ENCODE measurements around the gene ZFP36. TPM values are rescaled to one million over a fixed set of nuclear protein-coding genes. Genes with fewer than 3 reads are reported as not detected.
A peak's percentile ranks its signal among the peaks of the same experiment; 100 is the strongest.

ZFP36 gene
- polyA plus RNA-seq, 2 of the 4 experiments (the other 2 are of a cell fraction), result 22.1 to 29.1 TPM

DNA sequence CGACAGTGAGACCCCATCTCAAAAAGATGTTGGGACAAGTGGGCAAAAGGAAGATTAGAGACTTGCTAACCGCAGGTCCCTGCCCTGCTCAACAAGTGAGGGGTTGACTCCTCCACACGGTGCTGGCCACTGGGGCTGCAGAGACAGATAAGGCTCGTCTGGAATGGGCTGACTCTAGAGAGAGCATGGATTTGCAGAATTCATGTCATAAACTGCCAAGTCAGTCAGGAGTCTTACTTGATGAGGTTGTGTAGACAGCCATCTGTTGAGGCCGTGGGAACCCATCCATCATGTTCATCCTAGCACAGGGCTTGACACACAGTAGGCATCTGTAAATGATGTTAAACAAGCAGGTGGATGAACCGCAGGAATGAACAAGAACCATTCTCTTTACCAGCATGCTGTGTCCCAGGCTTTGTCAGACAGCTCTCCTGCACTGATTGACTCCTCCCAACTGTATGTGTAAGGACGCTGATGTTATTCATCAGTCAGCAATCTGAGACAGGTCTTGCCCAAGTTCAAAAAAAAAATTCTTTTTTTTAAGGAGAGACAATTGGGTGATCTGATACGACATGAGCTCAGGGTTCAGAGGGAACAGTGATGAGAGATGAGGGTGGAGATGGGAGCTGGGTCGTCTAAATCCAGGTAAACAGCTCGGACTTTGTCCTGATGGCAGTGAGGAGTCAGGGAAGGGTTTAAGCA is 24.6 kb upstream of the ZFP36 start:
- 72% methylated on average over 10 of the region's 10 CpGs for WGBS (ENCODE audit: missing lambda C conversion rate)
- POLR2A ChIA-PET, result interaction anchor here (0.7 to 3.5 kb wide), 2 partner anchors 9 to 40 kb away, joined by 4 to 22 read pairs; partner anchors contain the start of genes MED29, PAF1 and SAMD4B
- Histone ChIP-seq H3K4me1 (no peaks in the 10 kb centered on the region), H3K4me3 (no peak overlapping the region), H3K4me2 (no peak overlapping the region), H3K27ac (no peak overlapping the region), H3K9me3 (no peaks in the 10 kb centered on the region)
- CTCF ChIA-PET, result interaction anchor here (0.7 to 5.4 kb wide), 12 partner anchors 8 to 271 kb away, joined by 3 to 50 read pairs (median 6); partner anchors contain the start of genes MED29, PAF1, PLEKHG2 and SAMD4B
- no peak for DNase-seq (ENCODE audit: low read depth in 1 of 2, low spot score in 1 of 2)
- peak; percentile 28 to 35; a peak in 4 of 6 replicates for ATAC-seq
- FAIRE-seq, result peak; percentile 88
- TF ChIP-seq MAFK (IDR thresholded peaks at IDR 0.05; ENCODE audit: partially characterized antibody) (peak; percentile 33), POLR2AphosphoS2 (conservative IDR thresholded peaks at IDR 0.05; ENCODE audit: low read length) (0 out of 2 replicates have a peak, but pooled peaks have one; percentile 42)
- TF ChIP-seq, protein P1, sequence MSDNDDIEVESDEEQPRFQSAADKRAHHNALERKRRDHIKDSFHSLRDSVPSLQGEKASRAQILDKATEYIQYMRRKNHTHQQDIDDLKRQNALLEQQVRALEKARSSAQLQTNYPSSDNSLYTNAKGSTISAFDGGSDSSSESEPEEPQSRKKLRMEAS (IDR thresholded peaks at IDR 0.05), result no peak
- TF ChIP-seq, protein P2, sequence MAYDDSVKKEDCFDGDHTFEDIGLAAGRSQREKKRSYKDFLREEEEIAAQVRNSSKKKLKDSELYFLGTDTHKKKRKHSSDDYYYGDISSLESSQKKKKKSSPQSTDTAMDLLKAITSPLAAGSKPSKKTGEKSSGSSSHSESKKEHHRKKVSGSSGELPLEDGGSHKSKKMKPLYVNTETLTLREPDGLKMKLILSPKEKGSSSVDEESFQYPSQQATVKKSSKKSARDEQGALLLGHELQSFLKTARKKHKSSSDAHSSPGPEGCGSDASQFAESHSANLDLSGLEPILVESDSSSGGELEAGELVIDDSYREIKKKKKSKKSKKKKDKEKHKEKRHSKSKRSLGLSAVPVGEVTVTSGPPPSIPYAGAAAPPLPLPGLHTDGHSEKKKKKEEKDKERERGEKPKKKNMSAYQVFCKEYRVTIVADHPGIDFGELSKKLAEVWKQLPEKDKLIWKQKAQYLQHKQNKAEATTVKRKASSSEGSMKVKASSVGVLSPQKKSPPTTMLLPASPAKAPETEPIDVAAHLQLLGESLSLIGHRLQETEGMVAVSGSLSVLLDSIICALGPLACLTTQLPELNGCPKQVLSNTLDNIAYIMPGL (CRISPR knock-in tag; IDR thresholded peaks at IDR 0.05; ENCODE audit: borderline replicate concordance), result no peak

DNA sequence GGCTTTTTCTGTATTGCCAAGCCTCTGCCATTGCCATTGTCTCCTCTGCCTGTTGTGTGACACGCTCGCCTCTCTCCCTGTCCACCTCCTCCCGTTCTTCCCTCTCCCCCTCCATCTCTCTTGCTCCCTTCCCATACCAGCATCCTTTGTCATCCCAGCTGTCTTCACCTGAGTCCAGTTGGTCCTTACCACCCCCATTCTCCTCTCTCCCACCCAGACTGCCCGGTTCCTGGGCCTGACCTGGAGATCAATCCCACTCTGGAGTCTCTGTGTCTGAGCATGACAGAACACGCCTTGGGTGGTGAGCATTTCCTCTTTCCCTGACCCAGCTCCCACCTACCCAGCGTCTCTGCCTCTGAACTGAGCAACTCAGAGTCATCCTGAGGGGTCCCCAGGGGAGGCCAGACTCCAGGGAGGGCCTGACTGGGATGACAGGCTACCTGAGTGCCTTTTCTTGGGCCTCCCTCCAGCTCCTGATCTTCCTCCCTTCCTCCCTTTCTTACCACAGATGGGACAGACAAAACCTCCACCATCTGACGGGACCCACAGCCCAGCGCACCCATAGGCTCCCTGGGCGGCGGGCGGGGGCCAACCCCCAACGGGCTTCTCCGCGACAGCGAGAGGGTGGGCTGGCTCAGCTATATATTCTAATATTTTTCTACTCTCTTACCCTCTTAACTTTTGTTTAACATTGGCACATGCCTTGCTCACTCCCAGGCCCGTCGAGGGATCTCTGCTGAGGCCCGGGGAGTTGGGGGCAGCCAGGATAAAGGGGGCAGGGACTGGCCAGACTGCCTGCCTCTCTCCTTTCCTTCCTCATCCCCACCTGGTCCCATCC is 23.4 kb upstream of the ZFP36 start:
- H3K4me1 ChIP-seq, result no peaks in the 10 kb centered on the region
- ATAC-seq, result peak; percentile 3 to 5; a peak in 2 of 6 replicates
- CTCF ChIA-PET, result interaction anchor here (0.7 to 5.4 kb wide), 13 partner anchors 8 to 296 kb away, joined by 3 to 50 read pairs (median 5); partner anchors contain the start of genes MED29, PAF1, PLEKHG2 and SAMD4B
- no peak overlapping the region for H3K4me2 ChIP-seq
- H3K27ac ChIP-seq, result peak overlapping the region in 1 of 2 experiments; percentile 2; a peak in 1 of 6 replicates
- WGBS (ENCODE audit: missing lambda C conversion rate), result 92% methylated on average over 18 of the region's 18 CpGs
- POLR2A ChIA-PET, result interaction anchor here (0.6 to 3.5 kb wide), 3 partner anchors 8 to 47 kb away, joined by 3 to 22 read pairs (median 5); partner anchors contain the start of genes MED29 and PAF1
- H3K9me3 ChIP-seq, result no peaks in the 10 kb centered on the region
- no peak overlapping the region for H3K4me3 ChIP-seq
- TF ChIP-seq POLR2AphosphoS2 (conservative IDR thresholded peaks at IDR 0.05; ENCODE audit: low read length), result no peak
- TF ChIP-seq RARB (CRISPR knock-in tag; IDR thresholded peaks at IDR 0.05), result no peak
- TF ChIP-seq MYC (IDR thresholded peaks at IDR 0.05; ENCODE audit: borderline replicate concordance, low read length), result no peak
- TF ChIP-seq HOXA7 (CRISPR knock-in tag; IDR thresholded peaks at IDR 0.05), result no peak
- TF ChIP-seq, protein P3, sequence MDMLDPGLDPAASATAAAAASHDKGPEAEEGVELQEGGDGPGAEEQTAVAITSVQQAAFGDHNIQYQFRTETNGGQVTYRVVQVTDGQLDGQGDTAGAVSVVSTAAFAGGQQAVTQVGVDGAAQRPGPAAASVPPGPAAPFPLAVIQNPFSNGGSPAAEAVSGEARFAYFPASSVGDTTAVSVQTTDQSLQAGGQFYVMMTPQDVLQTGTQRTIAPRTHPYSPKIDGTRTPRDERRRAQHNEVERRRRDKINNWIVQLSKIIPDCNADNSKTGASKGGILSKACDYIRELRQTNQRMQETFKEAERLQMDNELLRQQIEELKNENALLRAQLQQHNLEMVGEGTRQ (IDR thresholded peaks at IDR 0.05), result no peak
- TF ChIP-seq CBX8 (IDR thresholded peaks at IDR 0.05), result no peak
- TF ChIP-seq, protein P1 (IDR thresholded peaks at IDR 0.05), result no peak
- TF ChIP-seq HOXB13 (CRISPR knock-in tag; IDR thresholded peaks at IDR 0.05; ENCODE audit: low read depth), result no peak
- no peak for TF ChIP-seq EHMT2 (IDR thresholded peaks at IDR 0.05; ENCODE audit: low read depth)
- no peak for TF ChIP-seq BHLHE40 (IDR thresholded peaks at IDR 0.05; ENCODE audit: low read depth, low read length)
- no peak for TF ChIP-seq TP53 (CRISPR knock-in tag; IDR thresholded peaks at IDR 0.05)
- no peak for TF ChIP-seq EP300 (IDR thresholded peaks at IDR 0.05)
- no peak for TF ChIP-seq JUN (IDR thresholded peaks at IDR 0.05)
- TF ChIP-seq, protein P4, sequence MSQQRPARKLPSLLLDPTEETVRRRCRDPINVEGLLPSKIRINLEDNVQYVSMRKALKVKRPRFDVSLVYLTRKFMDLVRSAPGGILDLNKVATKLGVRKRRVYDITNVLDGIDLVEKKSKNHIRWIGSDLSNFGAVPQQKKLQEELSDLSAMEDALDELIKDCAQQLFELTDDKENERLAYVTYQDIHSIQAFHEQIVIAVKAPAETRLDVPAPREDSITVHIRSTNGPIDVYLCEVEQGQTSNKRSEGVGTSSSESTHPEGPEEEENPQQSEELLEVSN (IDR thresholded peaks at IDR 0.05; ENCODE audit: borderline replicate concordance, low read depth), result no peak
- TF ChIP-seq RAD21 (conservative IDR thresholded peaks at IDR 0.05 in 1 of 2, IDR thresholded peaks at IDR 0.05 in 1 of 2), result no peak
- no peak for TF ChIP-seq CBX2 (IDR thresholded peaks at IDR 0.05; ENCODE audit: borderline replicate concordance, low read depth)
- no peak for TF ChIP-seq NFE2L2 (conservative IDR thresholded peaks at IDR 0.05; ENCODE audit: low read length)
- no peak for DNase-seq (ENCODE audit: low read depth in 1 of 2, low spot score in 1 of 2)
- FAIRE-seq, result no peak
